AML-193 (cell line): ENCODE results near the gene ERP44.

ENCODE experiments used
- DNase-seq, 2 experiments: peaks; one replicate each; lab custom pipeline; 2025; lab: John Stamatoyannopoulos, UW

Gene ERP44

GRCh38 chr9:99936947-99937587, 161.7 kb downstream of the ERP44 start:
- DNase-seq = no peak

GRCh38 chr9:99931155-99931840, 167.5 kb downstream of the ERP44 start:
- DNase-seq = no peak

- DNase-seq = no peak
Observed at GRCh38 chr9:99929652-99930051, 169.1 kb downstream of the ERP44 start.
